Measurements from ENCODE around the gene GPR50. TPM values are rescaled to one million over a fixed set of nuclear protein-coding genes. Genes with fewer than 3 reads are reported as not detected.

Gene GPR50
- total and polyA plus RNA-seq, 2 experiments from 2014 or later, result 0.39 TPM; not detected in 1

GRCh38 chrX:151153667-151154066 lies 22.7 kb upstream of the GPR50 start:
- H3K4me1 ChIP-seq (ENCODE audit: insufficient read depth), result no peaks in the 10 kb centered on the region
- H3K4me2 ChIP-seq, result no peak overlapping the region
- no peak for TF ChIP-seq CTCF (IDR thresholded peaks at IDR 0.05; ENCODE audit: poor library complexity)
- no peak for TF ChIP-seq EZH2phosphoT487 (IDR thresholded peaks at IDR 0.05; ENCODE audit: low read depth, severe bottlenecking, unreplicated experiment)
- no peak for TF ChIP-seq EZH2 (IDR thresholded peaks at IDR 0.05; ENCODE audit: borderline replicate concordance)
- H3K36me3 ChIP-seq (replicated peaks; ENCODE audit: insufficient read depth, low read depth), result no peaks in the 10 kb centered on the region
- H2AFZ ChIP-seq, result no peak overlapping the region
- no peaks in the 10 kb centered on the region for H3K79me2 ChIP-seq
- no peaks in the 10 kb centered on the region for H4K20me1 ChIP-seq (ENCODE audit: insufficient read depth, poor library complexity, severe bottlenecking)
- H3K4me3 ChIP-seq, result no peak overlapping the region
- WGBS (ENCODE audit: low lambda C conversion rate, missing lambda C conversion rate), result 56% methylated on average over 6 of the region's 6 CpGs
- no peaks in the 10 kb centered on the region for H3K27me3 ChIP-seq
- no peak for DNase-seq (ENCODE audit: low spot score)
- no peaks in the 10 kb centered on the region for H3K9me2 ChIP-seq (replicated peaks; ENCODE audit: insufficient read depth)
- H3K9me3 ChIP-seq (ENCODE audit: low read depth), result no peaks in the 10 kb centered on the region
- no peak overlapping the region for H3K27ac ChIP-seq

GRCh38 chrX:151155234-151155633 lies 21.1 kb upstream of the GPR50 start:
- 67% methylated on average over 4 of the region's 4 CpGs for WGBS (ENCODE audit: low lambda C conversion rate, missing lambda C conversion rate)
- TF ChIP-seq EZH2 (IDR thresholded peaks at IDR 0.05; ENCODE audit: borderline replicate concordance), result no peak
- Histone ChIP-seq H3K36me3 (replicated peaks; ENCODE audit: insufficient read depth, low read depth) (no peaks in the 10 kb centered on the region), H3K4me1 (ENCODE audit: insufficient read depth) (no peaks in the 10 kb centered on the region), H3K4me2 (no peak overlapping the region), H3K27me3 (no peaks in the 10 kb centered on the region), H2AFZ (no peak overlapping the region), H3K9me2 (replicated peaks; ENCODE audit: insufficient read depth) (no peaks in the 10 kb centered on the region), H3K79me2 (no peaks in the 10 kb centered on the region), H3K27ac (no peak overlapping the region), H4K20me1 (ENCODE audit: insufficient read depth, poor library complexity, severe bottlenecking) (no peaks in the 10 kb centered on the region), H3K4me3 (no peak overlapping the region), H3K9me3 (ENCODE audit: low read depth) (no peaks in the 10 kb centered on the region)
- DNase-seq (ENCODE audit: low spot score), result no peak

- Histone ChIP-seq H3K27ac (no peak overlapping the region), H3K27me3 (no peaks in the 10 kb centered on the region), H3K79me2 (no peaks in the 10 kb centered on the region), H3K4me3 (no peak overlapping the region), H3K36me3 (replicated peaks; ENCODE audit: insufficient read depth, low read depth) (no peaks in the 10 kb centered on the region), H2AFZ (no peak overlapping the region), H3K9me2 (replicated peaks; ENCODE audit: insufficient read depth) (no peaks in the 10 kb centered on the region), H4K20me1 (ENCODE audit: insufficient read depth, poor library complexity, severe bottlenecking) (no peaks in the 10 kb centered on the region), H3K4me2 (no peak overlapping the region), H3K9me3 (ENCODE audit: low read depth) (no peaks in the 10 kb centered on the region), H3K4me1 (ENCODE audit: insufficient read depth) (no peaks in the 10 kb centered on the region)
- TF ChIP-seq EZH2phosphoT487 (IDR thresholded peaks at IDR 0.05; ENCODE audit: low read depth, severe bottlenecking, unreplicated experiment), result no peak
- TF ChIP-seq CTCF (IDR thresholded peaks at IDR 0.05; ENCODE audit: poor library complexity), result no peak
- no peak for TF ChIP-seq EZH2 (IDR thresholded peaks at IDR 0.05; ENCODE audit: borderline replicate concordance)
- no peak for DNase-seq (ENCODE audit: low spot score)
- 51% methylated on average over 4 of the region's 4 CpGs for WGBS (ENCODE audit: low lambda C conversion rate, missing lambda C conversion rate)
Observed at GRCh38 chrX:151161690-151162089, 14.7 kb upstream of the GPR50 start.

GRCh38 chrX:151167791-151168345 lies 8.5 kb upstream of the GPR50 start:
- peaks cover 3% of the 10 kb centered on the region for H3K27me3 ChIP-seq
- H3K4me2 ChIP-seq, result no peak overlapping the region
- no peaks in the 10 kb centered on the region for H3K9me2 ChIP-seq (replicated peaks; ENCODE audit: insufficient read depth)
- H3K36me3 ChIP-seq (replicated peaks; ENCODE audit: insufficient read depth, low read depth), result no peaks in the 10 kb centered on the region
- no peak overlapping the region for H2AFZ ChIP-seq
- TF ChIP-seq EZH2 (IDR thresholded peaks at IDR 0.05; ENCODE audit: borderline replicate concordance) (no peak), EZH2phosphoT487 (IDR thresholded peaks at IDR 0.05; ENCODE audit: low read depth, severe bottlenecking, unreplicated experiment) (no peak), CTCF (IDR thresholded peaks at IDR 0.05; ENCODE audit: poor library complexity) (no peak)
- no peak for DNase-seq (ENCODE audit: low spot score)
- no peaks in the 10 kb centered on the region for H3K79me2 ChIP-seq
- H4K20me1 ChIP-seq (ENCODE audit: insufficient read depth, poor library complexity, severe bottlenecking), result no peaks in the 10 kb centered on the region
- H3K27ac ChIP-seq, result no peak overlapping the region
- H3K9me3 ChIP-seq (ENCODE audit: low read depth), result no peaks in the 10 kb centered on the region
- no peak overlapping the region for H3K4me3 ChIP-seq
- H3K4me1 ChIP-seq (ENCODE audit: insufficient read depth), result no peaks in the 10 kb centered on the region
- WGBS (ENCODE audit: low lambda C conversion rate, missing lambda C conversion rate), result 70% methylated on average over 7 of the region's 7 CpGs

All from hepatocyte (in vitro differentiated cells).